ENCODE data around the gene SLC25A12. TPM values are rescaled to one million over a fixed set of nuclear protein-coding genes. Genes with fewer than 3 reads are reported as not detected.

The SLC25A12 gene
- total and polyA plus RNA-seq, 10 donors: 9.8 to 25.9 (median 17.8) TPM

- H3K27me3 ChIP-seq (replicated peaks in 1 of 7): no peaks in the 10 kb centered on the region
- no peaks in the 10 kb centered on the region for H3K9me3 ChIP-seq
- peak overlapping the region in 3 of 8 donors; percentile 16 to 43 (median 24) for H3K27ac ChIP-seq
- intact Hi-C loops (cut with DNase I; ENCODE audit: low total_unique reads): no loop called here
- no peak for DNase-seq
- TF ChIP-seq CTCF (IDR thresholded peaks at IDR 0.05 in 8 of 11, conservative IDR thresholded peaks at IDR 0.05 in 3 of 11): no peak
- no peak for TF ChIP-seq POLR2A (IDR thresholded peaks at IDR 0.05)
- no peak for TF ChIP-seq POLR2AphosphoS5 (IDR thresholded peaks at IDR 0.05)
- no peak overlapping the region for H3K4me3 ChIP-seq
- 78 to 91% (median 84%) methylated on average over 9 of the region's 9 CpGs for WGBS, 5 donors
- peaks cover 0 to 44% (median 5%) of the 10 kb centered on the region in 6 donors for H3K4me1 ChIP-seq
- peaks cover 0 to 15% (median 0%) of the 10 kb centered on the region in 6 donors for H3K36me3 ChIP-seq
Measured at GRCh38 chr2:171939058-171939742, 45.2 kb upstream of the SLC25A12 start.

GRCh38 chr2:171930385-171930784 is 36.3 kb upstream of the SLC25A12 start:
- WGBS, 5 donors: 90 to 98% (median 94%) methylated on average over 4 of the region's 4 CpGs
- Histone ChIP-seq H3K4me3 (no peak overlapping the region), H3K27ac (no peak overlapping the region), H3K9me3 (no peaks in the 10 kb centered on the region), H3K4me1 (peaks cover 0 to 62% (median 25%) of the 10 kb centered on the region in 6 donors), H3K27me3 (replicated peaks in 1 of 7) (no peaks in the 10 kb centered on the region), H3K36me3 (peaks cover 0 to 65% (median 15%) of the 10 kb centered on the region in 6 donors)
- intact Hi-C loops (cut with DNase I; ENCODE audit: low total_unique reads): no loop called here
- DNase-seq: no peak
- TF ChIP-seq POLR2AphosphoS5 (IDR thresholded peaks at IDR 0.05): no peak
- no peak for TF ChIP-seq CTCF (IDR thresholded peaks at IDR 0.05 in 8 of 11, conservative IDR thresholded peaks at IDR 0.05 in 3 of 11)
- TF ChIP-seq POLR2A (IDR thresholded peaks at IDR 0.05): no peak

GRCh38 chr2:171924170-171924942 is 30.3 kb upstream of the SLC25A12 start:
- intact Hi-C loops (cut with DNase I; ENCODE audit: low total_unique reads): no loop called here
- Histone ChIP-seq H3K9me3 (no peaks in the 10 kb centered on the region), H3K27ac (no peak overlapping the region), H3K36me3 (peaks cover 0 to 43% (median 12%) of the 10 kb centered on the region in 6 donors), H3K4me1 (peaks cover 6 to 77% (median 52%) of the 10 kb centered on the region in 6 donors), H3K4me3 (peak overlapping the region in 1 of 8 donors; percentile 97), H3K27me3 (replicated peaks in 1 of 7) (no peaks in the 10 kb centered on the region)
- WGBS, 5 donors: 93 to 96% (median 96%) methylated on average over 17 of the region's 17 CpGs
- TF ChIP-seq CTCF (IDR thresholded peaks at IDR 0.05 in 8 of 11, conservative IDR thresholded peaks at IDR 0.05 in 3 of 11): no peak
- no peak for TF ChIP-seq POLR2AphosphoS5 (IDR thresholded peaks at IDR 0.05)
- no peak for TF ChIP-seq POLR2A (IDR thresholded peaks at IDR 0.05)
- DNase-seq: no peak

- no peaks in the 10 kb centered on the region for H3K27me3 ChIP-seq (replicated peaks in 1 of 7)
- intact Hi-C loops (cut with DNase I; ENCODE audit: low total_unique reads): no loop called here
- peaks cover 0 to 33% (median 10%) of the 10 kb centered on the region in 6 donors for H3K36me3 ChIP-seq
- H3K4me3 ChIP-seq: peak overlapping the region; percentile 82 to 97 (median 95)
- H3K9me3 ChIP-seq: no peaks in the 10 kb centered on the region
- peaks cover 6 to 65% (median 51%) of the 10 kb centered on the region in 6 donors for H3K4me1 ChIP-seq
- no peak for DNase-seq
- peak overlapping the region; percentile 95 to 98 (median 96) for H3K27ac ChIP-seq
- no peak for TF ChIP-seq POLR2A (IDR thresholded peaks at IDR 0.05)
- TF ChIP-seq CTCF (IDR thresholded peaks at IDR 0.05 in 8 of 11, conservative IDR thresholded peaks at IDR 0.05 in 3 of 11): no peak
- no peak for TF ChIP-seq POLR2AphosphoS5 (IDR thresholded peaks at IDR 0.05)
- WGBS, 5 donors: 38 to 54% (median 47%) methylated on average over 13 of the region's 13 CpGs
Measured at GRCh38 chr2:171923206-171923605, 29.2 kb upstream of the SLC25A12 start.

Data from spleen (tissue), 11 donors.